Suprapubic skin (tissue), 4 donors: ENCODE measurements around the gene DLG1. TPM values are rescaled to one million over a fixed set of nuclear protein-coding genes. Genes with fewer than 3 reads are reported as not detected.
A peak's percentile ranks its signal among the peaks of the same experiment; 100 is the strongest.

Experiments used
- DNase-seq, 2 donors: peaks; one replicate each; pipeline ENCODE4 v3.0.0-alpha.2; 2019; ENCODE audit warnings: low spot score in 2 of 2
- H3K27ac ChIP-seq: fragments of 200-600 bp; sonication (generic); one replicate; pipeline ENCODE4 v1.5.1; 2019
- H3K27me3 ChIP-seq: fragments of 200-600 bp; sonication (generic); one replicate; pipeline ENCODE4 v1.5.1; 2019
- H3K36me3 ChIP-seq: fragments of 200-600 bp; sonication (generic); one replicate; pipeline ENCODE4 v1.5.1; 2019
- H3K4me1 ChIP-seq: fragments of 200-600 bp; sonication (generic); one replicate; pipeline ENCODE4 v1.5.1; 2019
- H3K4me3 ChIP-seq: fragments of 200-600 bp; sonication (generic); one replicate; pipeline ENCODE4 v1.5.1; 2019; ENCODE audit warnings: mild to moderate bottlenecking
- H3K9me3 ChIP-seq: fragments of 200-600 bp; sonication (generic); one replicate; pipeline ENCODE4 v1.5.1; 2019
- CTCF ChIP-seq, 2 donors: fragments of 200-600 bp in 1 of 2; fragments of 450-650 bp in 1 of 2; sonication (generic) in 1 of 2; IDR thresholded peaks; one replicate each; pipeline ENCODE4 v1.5.1; 2016 to 2019; ENCODE audit warnings: antibody characterized with exemption in 2 of 2, mild to moderate bottlenecking in 1 of 2, moderate library complexity in 1 of 2
- EP300 ChIP-seq: sonication (generic); formaldehyde crosslinking; IDR thresholded peaks from one replicate; pipeline ENCODE4 v1.6.1; 2017; ENCODE audit warnings: antibody characterized with exemption
- POLR2A ChIP-seq, 2 donors: fragments of 450-650 bp; IDR thresholded peaks; one replicate each; pipeline ENCODE4 v1.6.1; 2017; ENCODE audit warnings: antibody characterized with exemption in 2 of 2, mild to moderate bottlenecking in 2 of 2, moderate library complexity in 2 of 2
- POLR2AphosphoS5 ChIP-seq, 3 donors: sonication (generic); formaldehyde crosslinking; IDR thresholded peaks; one replicate each; pipeline ENCODE4 v1.6.1; 2017; ENCODE audit warnings: antibody characterized with exemption in 3 of 3
- WGBS: methylation state at CpG from one replicate; pipeline ENCODE4 v1.1.5; 2018; 5-methylcytosine and 5-hydroxymethylcytosine counted together
- total RNA-seq, 4 donors: library from RNA; depleted of rRNA; stranded (reverse); fragments of >200 nt; gene quantifications; one replicate each; pipeline ENCODE4 v1.1.0, GENCODE V29; 2016

DLG1 gene
- total RNA-seq, 4 donors from 2014 or later = 86.2 to 140 (median 103) TPM

- Histone ChIP-seq H3K9me3 (no peaks in the 10 kb centered on the region), H3K4me1 (peaks cover 24% of the 10 kb centered on the region), H3K4me3 (peak overlapping the region; percentile 52), H3K27me3 (no peaks in the 10 kb centered on the region), H3K27ac (peak overlapping the region; percentile 74), H3K36me3 (no peaks in the 10 kb centered on the region)
- DNase-seq = peak in 1 of 2 donors; percentile 66
- TF ChIP-seq CTCF (IDR thresholded peaks at IDR 0.05) (no peak), POLR2A (IDR thresholded peaks at IDR 0.05) (no peak), POLR2AphosphoS5 (IDR thresholded peaks at IDR 0.05) (no peak), EP300 (no peak)
- WGBS = 15% methylated on average over 34 of the region's 55 CpGs
These were observed 296.3 kb downstream of the DLG1 start for GRCh38 chr3:197001972-197002700.

GRCh38 chr3:197001106-197001971, 297.1 kb downstream of the DLG1 start:
- peak overlapping the region; percentile 52 for H3K4me3 ChIP-seq
- DNase-seq = peak in 1 of 2 donors; percentile 70
- H3K27me3 ChIP-seq = no peaks in the 10 kb centered on the region
- TF ChIP-seq CTCF (IDR thresholded peaks at IDR 0.05) = no peak
- no peak for TF ChIP-seq POLR2A (IDR thresholded peaks at IDR 0.05)
- TF ChIP-seq EP300 = no peak
- TF ChIP-seq POLR2AphosphoS5 (IDR thresholded peaks at IDR 0.05) = no peak
- 77% methylated on average over 18 of the region's 20 CpGs for WGBS
- no peaks in the 10 kb centered on the region for H3K36me3 ChIP-seq
- peaks cover 29% of the 10 kb centered on the region for H3K4me1 ChIP-seq
- no peaks in the 10 kb centered on the region for H3K9me3 ChIP-seq
- H3K27ac ChIP-seq = peak overlapping the region; percentile 74

GRCh38 chr3:197000211-197000610, 298.2 kb downstream of the DLG1 start:
- WGBS = 83% methylated on average over 5 of the region's 5 CpGs
- Histone ChIP-seq H3K9me3 (no peaks in the 10 kb centered on the region), H3K27me3 (no peaks in the 10 kb centered on the region), H3K27ac (no peak overlapping the region), H3K4me3 (no peak overlapping the region), H3K36me3 (no peaks in the 10 kb centered on the region), H3K4me1 (peaks cover 29% of the 10 kb centered on the region)
- no peak for TF ChIP-seq CTCF (IDR thresholded peaks at IDR 0.05)
- no peak for TF ChIP-seq EP300
- TF ChIP-seq POLR2AphosphoS5 (IDR thresholded peaks at IDR 0.05) = no peak
- no peak for TF ChIP-seq POLR2A (IDR thresholded peaks at IDR 0.05)
- DNase-seq = peak in 1 of 2 donors; percentile 56

- Histone ChIP-seq H3K27ac (no peak overlapping the region), H3K27me3 (no peaks in the 10 kb centered on the region), H3K4me1 (peaks cover 28% of the 10 kb centered on the region), H3K36me3 (no peaks in the 10 kb centered on the region), H3K9me3 (no peaks in the 10 kb centered on the region), H3K4me3 (no peak overlapping the region)
- TF ChIP-seq POLR2A (IDR thresholded peaks at IDR 0.05) = no peak
- TF ChIP-seq CTCF (IDR thresholded peaks at IDR 0.05) = no peak
- no peak for TF ChIP-seq POLR2AphosphoS5 (IDR thresholded peaks at IDR 0.05)
- TF ChIP-seq EP300 = no peak
- WGBS = 96% methylated on average over 21 of the region's 21 CpGs
- DNase-seq = peak in 1 of 2 donors; percentile 53
These were observed 299.2 kb downstream of the DLG1 start for GRCh38 chr3:196998966-196999760.
